GM12801 (cell line): ENCODE data around the gene ZDHHC11.

Source experiments
- CTCF ChIP-seq: IDR thresholded peaks from one replicate; pipeline ENCODE4 v1.5.1; 2011; ENCODE audit warnings: control low read depth; ENCODE audit not compliant: insufficient read length; ENCODE audit errors: extremely low read depth

ZDHHC11 gene

GRCh38 chr5:850511-851006, at the start of gene ZDHHC11:
ZDHHC11 (minus strand) TSS chr5:850986; CDS start chr5:850602, 384 bp downstream.
- no peak for TF ChIP-seq CTCF

- no peak for TF ChIP-seq CTCF
These were observed 42.9 kb upstream of the ZDHHC11 start for GRCh38 chr5:893711-894110.

- TF ChIP-seq CTCF: no peak
These were observed 42.3 kb upstream of the ZDHHC11 start for GRCh38 chr5:893137-893506.

DNA sequence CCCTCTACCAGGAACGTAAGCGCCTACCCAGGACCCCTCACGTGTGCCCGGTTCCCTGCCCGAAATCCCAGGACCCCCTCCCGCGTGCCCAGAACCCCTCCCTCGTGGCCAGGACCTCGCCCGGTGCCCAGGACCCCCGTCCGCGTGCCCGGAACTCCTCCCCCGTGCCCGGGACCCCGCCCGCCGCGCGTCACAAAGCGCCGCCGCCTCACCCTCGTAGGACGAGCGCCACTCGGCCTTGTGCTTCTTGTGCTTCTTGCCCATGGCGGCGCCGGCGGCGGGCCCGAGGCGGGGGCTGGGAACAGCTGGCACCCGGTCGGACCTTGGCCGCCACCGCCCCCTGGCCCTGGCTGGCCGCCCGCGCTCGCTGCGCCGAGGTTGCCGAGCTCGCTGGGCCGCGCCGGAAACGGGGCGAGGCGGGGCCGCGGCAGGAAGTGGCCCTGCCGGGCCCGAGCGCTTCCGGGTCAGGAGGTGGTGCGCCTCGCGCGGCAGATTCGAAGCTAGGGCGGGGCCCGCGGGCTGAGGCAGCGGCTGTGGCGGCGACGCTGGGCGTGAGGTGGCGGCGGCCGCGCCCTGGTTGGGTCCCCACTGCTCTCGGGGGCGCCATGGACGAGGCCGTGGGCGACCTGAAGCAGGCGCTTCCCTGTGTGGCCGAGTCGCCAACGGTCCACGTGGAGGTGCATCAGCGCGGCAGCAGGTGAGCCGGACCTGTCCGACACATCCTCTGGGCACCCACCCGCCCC, 41.8 kb upstream of the ZDHHC11 start, which contains the start of the genes BRD9 and TRIP13:
TSS of gene BRD9 (minus strand) at position 408 of the 743 bp plus-strand sequence. CDS start at position 264, 144 bp downstream.
TSS of gene TRIP13 (plus strand) at position 491 of the 743 bp plus-strand sequence. CDS start at position 606, 115 bp downstream.
- TF ChIP-seq CTCF: no peak

GRCh38 chr5:891837-892393, 41.1 kb upstream of the ZDHHC11 start:
- no peak for TF ChIP-seq CTCF

DNA sequence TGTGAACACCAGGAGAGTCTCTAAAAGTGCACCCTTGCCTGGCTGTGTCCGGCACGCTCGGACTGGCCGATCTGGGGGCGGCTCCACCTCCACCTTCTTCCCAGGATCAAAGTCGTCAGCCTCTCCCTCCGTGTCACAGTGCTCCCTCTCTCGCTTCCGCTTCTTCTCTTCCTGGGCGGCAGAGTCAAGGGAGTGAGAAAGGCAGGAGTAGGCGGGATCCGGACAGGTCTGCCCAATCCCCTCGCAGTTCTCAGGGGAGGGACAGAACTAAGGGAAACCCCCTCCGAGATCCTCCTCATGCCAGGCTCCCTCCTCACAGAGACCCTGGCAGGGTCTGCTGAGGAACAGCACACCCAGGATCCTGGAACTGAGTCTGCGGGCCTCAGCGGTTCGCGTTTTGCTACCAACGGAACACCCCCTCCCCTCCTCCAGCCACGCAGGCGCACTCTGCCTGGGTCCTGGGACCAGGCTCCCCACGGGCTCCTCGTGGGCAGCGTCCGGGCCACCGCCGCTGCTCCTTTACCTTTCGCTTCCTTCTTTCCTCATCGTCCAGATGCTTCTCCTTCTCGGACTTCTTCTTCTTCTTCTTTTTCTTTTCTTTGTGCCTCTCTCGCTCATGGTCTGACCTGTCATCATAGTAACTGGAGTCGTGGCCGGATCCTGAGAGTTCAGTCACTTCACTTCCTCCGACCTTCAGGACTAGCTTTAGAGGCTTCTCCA, 40.5 kb upstream of the ZDHHC11 start:
- TF ChIP-seq CTCF: no peak

- no peak for TF ChIP-seq CTCF
These were observed 38.4 kb upstream of the ZDHHC11 start for GRCh38 chr5:889075-889710.
